Breast epithelium (tissue), 3 donors: ENCODE measurements around the gene VPS9D1.

ENCODE experiments used
- POLR2AphosphoS5 ChIP-seq, 3 donors: sonication (generic); formaldehyde crosslinking; IDR thresholded peaks; one replicate each; pipeline ENCODE4 v1.6.1; 2017; ENCODE audit warnings: antibody characterized with exemption in 3 of 3
- TF ChIP-seq, protein P1 (sequence below), 3 donors: fragments of 450-650 bp; IDR thresholded peaks; one replicate each; pipeline ENCODE4 v1.5.1; 2016 to 2017; ENCODE audit warnings: antibody characterized with exemption in 3 of 3, mild to moderate bottlenecking in 3 of 3, moderate library complexity in 3 of 3

DNA sequence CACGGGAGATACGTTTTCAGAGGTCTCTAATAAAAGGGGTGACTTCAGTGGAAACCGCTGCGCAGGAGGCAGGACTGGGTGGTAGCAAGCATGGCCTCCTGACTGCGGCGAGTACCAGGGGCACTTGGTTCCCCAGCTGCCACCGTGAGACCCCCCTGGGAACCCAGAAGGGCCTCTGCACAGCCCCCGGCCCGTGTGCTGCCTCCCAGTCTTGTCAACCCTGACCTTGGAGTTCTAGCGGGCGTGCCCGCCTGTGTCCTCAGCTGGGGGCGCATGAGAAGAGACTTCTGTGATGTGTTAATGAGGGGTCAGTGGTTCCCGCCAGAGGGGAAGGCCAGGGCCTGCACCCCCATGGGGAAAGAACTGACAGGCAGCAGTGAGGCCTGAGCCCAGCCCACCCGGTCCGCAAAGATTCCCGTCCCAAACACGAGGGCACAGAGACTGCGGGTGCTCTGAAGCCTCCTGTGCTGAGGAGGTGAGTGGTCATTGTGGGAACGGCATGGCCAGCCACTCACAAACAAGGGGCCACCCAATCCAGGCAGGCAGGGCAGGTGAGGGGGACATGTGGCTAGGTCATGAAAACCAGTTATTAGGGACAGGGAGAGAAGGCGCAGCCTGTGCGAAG lies 10.0 kb upstream of the VPS9D1 start:
- TF ChIP-seq, protein P1, sequence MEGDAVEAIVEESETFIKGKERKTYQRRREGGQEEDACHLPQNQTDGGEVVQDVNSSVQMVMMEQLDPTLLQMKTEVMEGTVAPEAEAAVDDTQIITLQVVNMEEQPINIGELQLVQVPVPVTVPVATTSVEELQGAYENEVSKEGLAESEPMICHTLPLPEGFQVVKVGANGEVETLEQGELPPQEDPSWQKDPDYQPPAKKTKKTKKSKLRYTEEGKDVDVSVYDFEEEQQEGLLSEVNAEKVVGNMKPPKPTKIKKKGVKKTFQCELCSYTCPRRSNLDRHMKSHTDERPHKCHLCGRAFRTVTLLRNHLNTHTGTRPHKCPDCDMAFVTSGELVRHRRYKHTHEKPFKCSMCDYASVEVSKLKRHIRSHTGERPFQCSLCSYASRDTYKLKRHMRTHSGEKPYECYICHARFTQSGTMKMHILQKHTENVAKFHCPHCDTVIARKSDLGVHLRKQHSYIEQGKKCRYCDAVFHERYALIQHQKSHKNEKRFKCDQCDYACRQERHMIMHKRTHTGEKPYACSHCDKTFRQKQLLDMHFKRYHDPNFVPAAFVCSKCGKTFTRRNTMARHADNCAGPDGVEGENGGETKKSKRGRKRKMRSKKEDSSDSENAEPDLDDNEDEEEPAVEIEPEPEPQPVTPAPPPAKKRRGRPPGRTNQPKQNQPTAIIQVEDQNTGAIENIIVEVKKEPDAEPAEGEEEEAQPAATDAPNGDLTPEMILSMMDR (IDR thresholded peaks at IDR 0.05) = no peak
- no peak for TF ChIP-seq POLR2AphosphoS5 (IDR thresholded peaks at IDR 0.05)
